Kidney (tissue), 14 donors: ENCODE data around the gene PLA2G4A. TPM values are rescaled to one million over a fixed set of nuclear protein-coding genes. Genes with fewer than 3 reads are reported as not detected.

Experiments
- DNase-seq, 5 donors: peaks; one replicate each; pipeline ENCODE4 v3.0.0-alpha.2; 2013 to 2020
- FAIRE-seq: peaks from 2 replicates; lab custom pipeline; 2012; peaks lifted over from hg19 to GRCh38; lab: Jason Lieb, UNC
- H3K27ac ChIP-seq, 2 donors: one replicate each; pipeline ENCODE4 v1.7.0; 2013; ENCODE audit warnings: low read depth in 2 of 2, low read length in 2 of 2, inconsistent platforms in 1 of 2
- H3K27me3 ChIP-seq: one replicate; pipeline ENCODE4 v1.7.1; 2013; ENCODE audit warnings: low read length, inconsistent platforms; ENCODE audit not compliant: control insufficient read depth, insufficient read depth
- H3K36me3 ChIP-seq, 3 donors: one replicate each; pipeline versions ENCODE4 v1.7.0 to v1.7.1; 2013; ENCODE audit warnings: low read length in 3 of 3, control low read depth in 1 of 3, inconsistent platforms in 1 of 3; ENCODE audit not compliant: insufficient read depth in 3 of 3, control insufficient read depth in 2 of 3
- H3K4me1 ChIP-seq, 3 donors: one replicate each; pipeline versions ENCODE4 v1.7.0 to v1.7.1; 2013; ENCODE audit warnings: low read length in 3 of 3, inconsistent platforms in 1 of 3, low read depth in 1 of 3; ENCODE audit not compliant: control insufficient read depth in 2 of 3, insufficient read depth in 2 of 3
- H3K4me3 ChIP-seq, 3 donors: one replicate each; pipeline versions ENCODE4 v1.7.0 to v1.8.1; 2013; ENCODE audit warnings: low read length in 3 of 3, control low read depth in 1 of 3, inconsistent platforms in 1 of 3
- H3K9ac ChIP-seq, 3 donors: one replicate each; pipeline versions ENCODE4 v1.7.0 to v1.7.1; 2013; ENCODE audit warnings: low read length in 3 of 3, control low read depth in 1 of 3, inconsistent platforms in 1 of 3
- H3K9me3 ChIP-seq, 3 donors: one replicate each; pipeline versions ENCODE4 v1.7.0 to v1.7.1; 2013; ENCODE audit warnings: low read length in 3 of 3, control low read depth in 1 of 3, inconsistent platforms in 1 of 3; ENCODE audit not compliant: control insufficient read depth in 2 of 3, insufficient read depth in 1 of 3
- CTCF ChIP-seq: IDR thresholded peaks from 3 replicates; pipeline ENCODE4 v1.5.1; 2012; ENCODE audit warnings: mild to moderate bottlenecking, moderate library complexity, borderline replicate concordance; ENCODE audit not compliant: insufficient read depth; ENCODE audit errors: extremely low read depth
- intact Hi-C: fragments of 100-400 bp; cut with DNase I; formaldehyde crosslinking; loops from one replicate; pipeline ENCODE4 v1.11.1; 2022
- polyA plus RNA-seq: library from polyadenylated mRNA; stranded (reverse); fragments of 350-450 nt; fragmentation: Illumina TruSeq; extraction: RNeasy Lipid Tissue Mini Kit (QIAGEN cat#74804); gene quantifications from one replicate; pipeline ENCODE4 v1.2.3, GENCODE V29; 2014; ENCODE audit warnings: low read depth, low replicate concordance; ENCODE audit not compliant: insufficient read depth
- total RNA-seq: library from RNA; stranded (reverse); fragmentation: NEBNext Ultra II Directional; extraction: Animal tissue kit (Norgen Biotek cat#: 25700); gene quantifications from one replicate; pipeline ENCODE4 v1.2.1, GENCODE V29; 2021
- donor health status: control.
- donor health status: control.
- donor health status: control.
- donor health status: control.
- donor health status: control.
- donor health status: DM: yes; HTN: yes; CAD: no.
- donor health status: Normal renal cell carcinoma (clear cell type).

Gene PLA2G4A
- total and polyA plus RNA-seq, 2 donors from 2014 or later = 3.4 to 8.4 TPM

- H3K4me1 ChIP-seq = no peaks in the 10 kb centered on the region
- no peak overlapping the region for H3K4me3 ChIP-seq
- H3K27me3 ChIP-seq = no peaks in the 10 kb centered on the region
- TF ChIP-seq CTCF = no peak
- H3K36me3 ChIP-seq = no peaks in the 10 kb centered on the region
- no peak overlapping the region for H3K9ac ChIP-seq
- no peaks in the 10 kb centered on the region for H3K9me3 ChIP-seq
- FAIRE-seq (no peak), DNase-seq (no peak)
- H3K27ac ChIP-seq = no peak overlapping the region
- intact Hi-C loops = no loop called here
These were observed 172.6 kb downstream of the PLA2G4A start for GRCh38 chr1:187001198-187001889.

GRCh38 chr1:187003353-187003752 lies 174.6 kb downstream of the PLA2G4A start:
- H3K9ac ChIP-seq = no peak overlapping the region
- H3K36me3 ChIP-seq = no peaks in the 10 kb centered on the region
- no peak overlapping the region for H3K27ac ChIP-seq
- FAIRE-seq (no peak), DNase-seq (no peak)
- H3K27me3 ChIP-seq = no peaks in the 10 kb centered on the region
- intact Hi-C loops = no loop called here
- TF ChIP-seq CTCF = no peak
- no peaks in the 10 kb centered on the region for H3K9me3 ChIP-seq
- no peak overlapping the region for H3K4me3 ChIP-seq
- H3K4me1 ChIP-seq = no peaks in the 10 kb centered on the region

- H3K4me3 ChIP-seq = no peak overlapping the region
- no peaks in the 10 kb centered on the region for H3K36me3 ChIP-seq
- DNase-seq (no peak), FAIRE-seq (no peak)
- no peak for TF ChIP-seq CTCF
- H3K9me3 ChIP-seq = no peaks in the 10 kb centered on the region
- no peak overlapping the region for H3K27ac ChIP-seq
- H3K4me1 ChIP-seq = no peaks in the 10 kb centered on the region
- intact Hi-C loops = no loop called here
- no peaks in the 10 kb centered on the region for H3K27me3 ChIP-seq
- H3K9ac ChIP-seq = no peak overlapping the region
These were observed 178.1 kb downstream of the PLA2G4A start for GRCh38 chr1:187006896-187007295.

GRCh38 chr1:187009320-187009719 lies 180.6 kb downstream of the PLA2G4A start:
- TF ChIP-seq CTCF = no peak
- no peak for FAIRE-seq
- no peak overlapping the region for H3K9ac ChIP-seq
- H3K36me3 ChIP-seq = no peaks in the 10 kb centered on the region
- H3K9me3 ChIP-seq = no peaks in the 10 kb centered on the region
- DNase-seq = no peak
- intact Hi-C loops = no loop called here
- H3K4me1 ChIP-seq = no peaks in the 10 kb centered on the region
- no peaks in the 10 kb centered on the region for H3K27me3 ChIP-seq
- H3K4me3 ChIP-seq = no peak overlapping the region
- no peak overlapping the region for H3K27ac ChIP-seq
